IMR-90 (cell line): ENCODE results near the gene SLF1.

Experiments used
- CEBPB ChIP-seq: IDR thresholded peaks from 2 replicates; pipeline ENCODE4 v1.6.1; 2012; ENCODE audit warnings: low read depth, low read length, improper control_type of control experiment
- ELK1 ChIP-seq: fragments of 150-350 bp; IDR thresholded peaks from 2 replicates; pipeline ENCODE4 v1.6.1; 2016; ENCODE audit warnings: low read depth, mild to moderate bottlenecking, low read length, moderate library complexity, borderline replicate concordance
- MAFK ChIP-seq: IDR thresholded peaks from 2 replicates; pipeline ENCODE4 v1.6.1; 2012; ENCODE audit warnings: low read depth, low read length, improper control_type of control experiment
- MAZ ChIP-seq: IDR thresholded peaks from 2 replicates; pipeline ENCODE4 v1.6.1; 2012; ENCODE audit warnings: low read depth, mild to moderate bottlenecking, low read length, improper control_type of control experiment, moderate library complexity, borderline replicate concordance
- NFE2L2 ChIP-seq: fragments of 150-350 bp; IDR thresholded peaks from 2 replicates; pipeline ENCODE4 v1.6.1; 2016; ENCODE audit warnings: low read depth, mild to moderate bottlenecking, low read length
- POLR2A ChIP-seq: IDR thresholded peaks from 2 replicates; pipeline ENCODE4 v1.6.1; 2012; ENCODE audit warnings: mild to moderate bottlenecking, low read depth, low read length
- RAD21 ChIP-seq: IDR thresholded peaks from 2 replicates; pipeline ENCODE4 v1.6.1; 2012; ENCODE audit warnings: low read length, improper control_type of control experiment
- RFX5 ChIP-seq: IDR thresholded peaks from 2 replicates; pipeline ENCODE4 v1.8.0; 2012; ENCODE audit warnings: low read depth, mild to moderate bottlenecking, low read length, moderate library complexity
- SMC3 ChIP-seq: fragments of 150-350 bp; IDR thresholded peaks from 2 replicates; pipeline ENCODE4 v1.6.1; 2016; ENCODE audit warnings: low read depth, mild to moderate bottlenecking, antibody characterized with exemption, low read length, moderate library complexity
- USF2 ChIP-seq: fragments of 150-350 bp; IDR thresholded peaks from 2 replicates; pipeline ENCODE4 v1.6.1; 2017; ENCODE audit warnings: mild to moderate bottlenecking, antibody characterized with exemption, low read length, low read depth
- TF ChIP-seq, protein P1 (sequence below): conservative IDR thresholded peaks from 2 replicates; pipeline ENCODE4 v1.5.1; 2012; ENCODE audit warnings: mild to moderate bottlenecking, low read depth, low read length, improper control_type of control experiment

GRCh38 chr5:94645053-94645452 is 26.6 kb downstream of the SLF1 start:
- TF ChIP-seq SMC3, result no peak
- TF ChIP-seq POLR2A, result no peak
- TF ChIP-seq, protein P1, sequence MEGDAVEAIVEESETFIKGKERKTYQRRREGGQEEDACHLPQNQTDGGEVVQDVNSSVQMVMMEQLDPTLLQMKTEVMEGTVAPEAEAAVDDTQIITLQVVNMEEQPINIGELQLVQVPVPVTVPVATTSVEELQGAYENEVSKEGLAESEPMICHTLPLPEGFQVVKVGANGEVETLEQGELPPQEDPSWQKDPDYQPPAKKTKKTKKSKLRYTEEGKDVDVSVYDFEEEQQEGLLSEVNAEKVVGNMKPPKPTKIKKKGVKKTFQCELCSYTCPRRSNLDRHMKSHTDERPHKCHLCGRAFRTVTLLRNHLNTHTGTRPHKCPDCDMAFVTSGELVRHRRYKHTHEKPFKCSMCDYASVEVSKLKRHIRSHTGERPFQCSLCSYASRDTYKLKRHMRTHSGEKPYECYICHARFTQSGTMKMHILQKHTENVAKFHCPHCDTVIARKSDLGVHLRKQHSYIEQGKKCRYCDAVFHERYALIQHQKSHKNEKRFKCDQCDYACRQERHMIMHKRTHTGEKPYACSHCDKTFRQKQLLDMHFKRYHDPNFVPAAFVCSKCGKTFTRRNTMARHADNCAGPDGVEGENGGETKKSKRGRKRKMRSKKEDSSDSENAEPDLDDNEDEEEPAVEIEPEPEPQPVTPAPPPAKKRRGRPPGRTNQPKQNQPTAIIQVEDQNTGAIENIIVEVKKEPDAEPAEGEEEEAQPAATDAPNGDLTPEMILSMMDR, result no peak
- TF ChIP-seq CEBPB, result no peak
- no peak for TF ChIP-seq ELK1
- TF ChIP-seq NFE2L2, result no peak
- TF ChIP-seq MAFK, result no peak
- no peak for TF ChIP-seq RFX5
- TF ChIP-seq RAD21, result no peak
- no peak for TF ChIP-seq USF2
- no peak for TF ChIP-seq MAZ
